HG02678 (cell line): Measurements from ENCODE around the gene PCDH1.

Experiments
- ATAC-seq: cut with Tn5 transposase; IDR thresholded peaks from one replicate; pipeline ENCODE4 v1.9.1; 2021; ENCODE audit warnings: mild to moderate bottlenecking, moderate library complexity; ENCODE audit not compliant: unreplicated experiment

Gene PCDH1

DNA sequence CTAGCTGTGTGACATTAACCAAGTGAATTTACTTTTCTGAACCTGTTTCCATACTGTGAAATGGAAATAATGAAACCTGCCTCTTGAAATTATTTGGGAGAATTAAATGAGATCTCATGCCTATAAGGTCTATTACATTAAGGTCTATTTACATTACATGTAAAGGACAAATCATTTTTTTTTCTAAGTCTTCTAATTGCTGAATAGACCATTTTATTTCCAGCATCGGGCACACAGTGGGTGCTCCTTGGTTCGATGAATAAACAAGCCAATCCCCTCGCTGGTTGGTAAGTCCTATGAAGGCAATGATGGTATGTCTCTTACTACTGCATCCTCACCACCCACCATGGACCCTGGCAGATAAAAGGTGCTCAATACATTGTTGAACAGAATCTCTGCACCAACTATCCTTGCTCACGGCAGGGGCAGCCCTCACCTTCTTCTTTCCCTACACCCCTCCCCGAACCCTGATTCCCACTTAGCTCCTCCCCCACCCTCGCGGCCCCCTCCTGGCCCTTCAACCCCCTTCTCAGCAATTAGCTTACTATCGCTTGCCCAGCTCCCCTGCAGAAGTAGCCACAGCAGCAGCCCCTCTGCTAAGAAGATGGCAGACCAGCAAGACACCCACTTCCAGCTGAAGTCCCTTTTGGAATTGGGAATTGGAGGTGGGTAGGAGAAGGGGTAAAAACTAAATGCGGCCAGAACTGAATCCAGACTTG, 3.0 kb downstream of the PCDH1 start:
- no peak for ATAC-seq

DNA sequence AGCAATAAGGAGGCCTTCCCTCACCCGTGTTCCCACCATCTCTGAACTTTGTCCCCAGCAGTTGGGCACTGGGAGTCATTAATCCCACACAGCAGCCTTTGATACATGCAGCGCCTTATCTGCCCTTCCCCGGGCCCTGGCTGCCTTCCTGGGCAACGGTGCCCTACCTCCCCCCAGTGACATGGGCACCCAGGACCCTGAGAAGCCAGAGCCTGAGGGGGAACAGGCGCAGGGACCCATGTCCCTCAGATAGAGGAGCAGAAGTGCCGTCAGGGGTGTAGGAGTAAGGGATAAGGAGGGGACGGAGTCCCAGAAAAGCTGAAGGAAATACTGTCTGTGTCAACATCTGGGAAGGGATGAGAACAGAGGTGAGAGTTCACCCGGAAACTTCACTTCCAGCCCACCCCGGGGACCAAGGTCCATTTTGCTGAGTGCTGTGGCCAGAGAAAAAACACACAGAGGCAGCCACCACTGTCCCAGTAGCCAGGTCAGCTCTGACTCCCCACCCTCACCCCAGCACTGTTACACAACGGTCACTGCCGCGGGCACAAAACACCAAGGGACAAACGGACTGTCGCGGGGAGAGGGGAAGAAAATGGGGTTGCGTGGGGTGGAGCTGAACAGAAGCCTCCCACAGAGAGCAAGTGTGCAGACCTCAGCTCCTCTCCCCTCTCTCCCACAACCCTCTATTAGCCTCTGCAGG, 3.8 kb downstream of the PCDH1 start:
- ATAC-seq, result no peak

DNA sequence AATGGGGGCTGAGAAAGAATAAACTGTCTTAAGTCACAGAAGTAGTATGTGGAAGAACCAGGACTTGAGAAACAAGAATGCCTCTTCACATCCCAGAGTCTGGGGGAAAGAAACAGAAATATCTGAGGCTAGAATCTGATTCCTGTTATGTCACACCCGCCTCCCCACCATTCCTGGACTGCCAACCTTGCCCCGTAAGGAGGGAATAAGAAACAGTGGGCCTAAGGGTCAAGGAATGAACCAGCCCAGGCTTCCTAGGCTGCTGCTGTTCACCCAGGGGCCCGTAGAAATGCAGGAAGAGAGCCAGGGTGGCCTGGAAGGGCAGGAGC, 4.3 kb downstream of the PCDH1 start:
- no peak for ATAC-seq

DNA sequence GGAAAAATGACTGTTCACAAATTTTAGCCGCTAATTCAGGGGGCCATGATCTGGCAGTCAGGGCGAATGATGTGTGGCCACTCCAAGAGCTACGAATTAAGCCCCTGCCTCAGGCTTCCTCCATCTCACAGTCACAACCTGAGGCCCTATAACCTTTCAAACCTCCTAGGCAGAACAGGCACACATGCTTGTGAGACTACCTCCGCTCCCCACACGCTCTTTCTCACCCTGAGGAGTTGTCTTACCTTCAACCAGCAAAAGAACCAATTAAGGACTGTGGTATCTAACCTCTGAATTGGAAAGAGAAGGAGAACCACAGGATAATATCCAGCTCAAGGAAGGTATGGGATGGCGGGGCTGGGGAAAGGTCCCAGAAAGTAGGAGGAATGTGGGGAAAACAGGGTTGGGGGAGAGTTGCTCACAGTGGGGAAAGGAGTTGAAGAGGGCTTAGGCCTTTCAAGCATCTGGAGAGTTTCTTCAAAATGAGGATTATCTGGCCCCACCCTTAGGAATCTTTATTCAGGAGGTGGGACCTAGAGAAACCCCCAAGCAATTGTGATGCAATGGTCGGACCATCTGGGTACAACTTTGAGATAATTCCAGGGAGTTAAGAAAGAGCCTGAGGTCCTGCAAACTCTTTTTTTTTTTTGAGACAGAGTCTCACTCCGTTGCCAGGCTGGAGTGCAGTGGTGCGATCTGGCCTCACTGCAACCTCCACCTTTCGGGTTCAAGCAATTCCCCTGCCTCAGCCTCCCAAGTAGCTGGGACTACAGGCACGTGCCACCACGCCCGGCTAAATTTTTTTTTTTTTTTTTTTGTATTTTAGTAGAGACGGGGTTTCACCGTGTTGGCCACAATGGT, 5.5 kb downstream of the PCDH1 start:
- ATAC-seq, result no peak

DNA sequence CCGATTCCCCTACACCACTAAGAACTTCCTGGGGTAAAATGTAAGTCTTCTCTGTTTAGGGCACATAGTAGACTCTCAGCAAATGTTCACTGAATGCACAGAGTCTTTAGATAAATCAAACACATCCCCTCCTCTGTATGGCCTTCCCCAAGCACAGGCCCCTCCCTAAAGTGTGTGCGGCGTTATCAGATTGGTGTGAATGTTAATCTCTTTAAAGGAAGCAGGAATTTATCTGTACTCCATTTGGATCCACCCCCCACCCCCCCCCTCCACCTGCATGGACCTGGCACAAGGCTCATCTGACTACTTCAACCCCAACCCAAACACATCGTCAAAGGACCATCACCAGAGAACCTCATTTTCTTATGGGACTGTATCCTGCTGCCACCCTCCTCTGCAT, 6.3 kb downstream of the PCDH1 start:
- ATAC-seq, result no peak

DNA sequence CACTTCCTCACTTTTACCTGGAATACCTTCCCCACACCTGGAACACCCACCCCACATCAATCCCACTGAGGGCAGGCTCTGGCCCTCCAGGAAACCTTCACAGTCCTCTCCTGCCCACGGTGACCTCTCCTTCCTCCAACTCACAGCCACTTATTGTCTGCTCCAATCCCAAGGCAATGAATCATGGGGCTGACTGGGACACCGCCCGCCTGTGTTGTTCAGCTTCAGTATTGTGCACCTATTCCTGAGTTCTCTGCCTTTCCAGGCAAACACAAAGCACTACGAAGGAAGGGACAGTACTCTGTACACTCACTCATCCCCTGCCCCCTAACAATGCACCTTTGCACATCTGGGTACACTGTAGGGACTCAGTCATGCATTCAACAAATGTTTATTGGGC, 7.3 kb downstream of the PCDH1 start:
- no peak for ATAC-seq

DNA sequence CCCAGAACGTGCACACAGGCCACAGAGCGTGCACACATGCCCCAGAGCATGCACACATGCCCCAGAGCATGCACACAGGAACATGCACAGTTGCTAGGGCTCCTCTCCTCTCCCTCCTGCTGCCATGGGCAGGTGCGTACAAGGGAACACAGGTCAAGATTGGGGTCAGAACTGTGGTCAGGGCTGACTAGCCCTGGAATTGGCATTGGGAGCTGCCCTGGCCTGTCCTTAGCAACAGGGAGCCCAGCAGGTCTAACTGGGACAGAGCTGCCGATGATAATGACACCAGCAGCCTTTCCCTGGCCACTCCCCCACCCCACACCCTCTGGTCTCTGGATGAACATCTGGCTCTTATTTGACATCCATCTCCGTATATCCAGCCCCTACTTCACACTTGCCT, 8.0 kb downstream of the PCDH1 start:
- no peak for ATAC-seq

DNA sequence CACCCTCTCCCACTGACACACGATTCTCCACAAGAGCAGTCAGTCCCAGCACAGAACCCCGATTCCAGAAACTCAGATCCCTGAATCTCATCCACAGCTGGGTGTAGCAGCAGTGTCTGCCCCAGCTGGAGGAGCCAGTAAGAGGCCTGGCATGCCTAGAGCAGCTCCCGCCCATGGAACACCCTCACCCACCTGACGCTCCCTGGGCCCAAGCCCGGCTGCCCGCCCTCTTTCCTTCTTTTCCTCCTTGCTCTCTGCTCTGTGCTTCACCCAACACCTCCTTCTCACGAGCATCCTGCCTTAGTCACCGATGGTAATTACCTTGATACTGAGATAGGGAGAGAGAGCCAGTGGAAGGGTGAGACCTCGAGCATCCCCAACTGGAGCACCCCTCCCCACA, 8.7 kb downstream of the PCDH1 start:
- no peak for ATAC-seq

DNA sequence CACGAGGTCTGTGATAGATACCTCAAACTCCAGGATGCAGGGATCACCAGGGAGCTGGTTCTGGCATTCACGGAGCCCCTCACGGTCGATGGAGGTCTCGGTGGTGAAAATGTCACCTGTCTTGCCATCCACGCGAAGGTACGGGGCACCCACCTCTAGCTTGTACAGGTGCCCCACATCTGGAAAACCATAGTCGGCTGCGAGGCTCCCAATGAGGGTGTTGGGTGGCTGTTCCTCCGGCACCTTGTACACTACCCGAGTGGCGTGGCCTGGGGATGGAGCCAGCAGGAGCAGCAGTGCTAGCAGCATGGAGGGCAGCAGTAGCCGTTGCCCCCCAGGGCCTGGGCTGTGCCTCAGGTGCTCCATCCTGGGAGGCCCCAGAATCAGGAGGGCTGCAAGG, 9.2 kb downstream of the PCDH1 start:
- no peak for ATAC-seq

DNA sequence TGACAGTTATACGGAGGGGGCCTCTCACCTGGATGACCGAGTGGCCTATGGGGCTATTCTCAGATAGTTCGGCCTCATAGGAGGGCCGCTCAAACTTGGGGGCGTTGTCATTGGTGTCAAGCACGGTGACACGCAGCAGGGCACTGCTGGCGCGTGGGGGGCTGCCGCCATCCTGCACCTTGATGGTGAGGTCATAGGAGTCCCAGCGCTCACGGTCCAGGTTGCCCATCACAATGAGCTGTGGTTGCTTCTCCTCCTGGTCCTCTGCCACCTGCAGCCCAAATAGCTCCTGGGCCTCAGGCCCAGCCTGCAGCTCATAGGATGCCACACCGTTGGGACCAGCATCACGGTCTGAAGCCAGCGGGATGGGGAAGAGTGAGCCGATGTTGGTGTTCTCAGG, 9.7 kb downstream of the PCDH1 start:
- no peak for ATAC-seq

DNA sequence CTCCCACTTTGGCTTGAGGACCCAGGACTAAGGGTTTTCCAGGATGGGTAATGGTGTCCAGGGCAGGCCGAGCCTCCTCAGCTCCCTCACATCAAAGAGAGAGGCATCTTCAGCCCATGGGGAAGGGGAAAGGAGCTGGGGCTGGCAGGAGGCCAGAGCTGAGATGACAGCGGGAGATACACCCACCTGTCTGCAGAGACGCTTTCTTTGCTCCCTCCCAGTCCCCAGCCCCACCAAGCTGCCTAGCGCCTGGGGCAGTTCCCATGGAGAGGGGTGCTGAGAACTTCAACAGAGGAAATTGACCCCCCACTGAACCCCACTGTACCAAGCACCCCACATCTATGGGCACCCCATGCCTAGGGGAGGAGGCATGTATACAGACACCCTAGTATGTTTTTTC, 10.6 kb downstream of the PCDH1 start:
- ATAC-seq, result no peak

DNA sequence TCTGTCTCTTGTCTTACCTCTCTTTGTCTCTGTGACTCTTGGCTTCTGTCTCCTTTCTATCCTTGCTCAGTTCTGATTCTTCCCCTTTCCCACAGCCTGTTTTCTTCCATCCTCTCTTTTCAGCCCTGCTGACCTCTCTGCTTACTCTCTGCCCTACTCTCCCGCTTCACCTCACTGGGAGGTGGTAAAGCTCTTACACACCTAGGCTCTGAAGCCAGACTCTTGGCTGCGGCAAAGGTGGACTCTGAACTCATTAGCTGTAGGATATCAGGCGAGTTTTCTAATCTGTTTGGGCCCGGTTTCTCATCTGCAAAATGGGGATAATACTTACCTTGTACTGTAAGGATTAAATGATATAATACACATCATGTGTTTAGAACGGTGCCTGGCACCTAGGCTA, 11.1 kb downstream of the PCDH1 start:
- ATAC-seq, result no peak

DNA sequence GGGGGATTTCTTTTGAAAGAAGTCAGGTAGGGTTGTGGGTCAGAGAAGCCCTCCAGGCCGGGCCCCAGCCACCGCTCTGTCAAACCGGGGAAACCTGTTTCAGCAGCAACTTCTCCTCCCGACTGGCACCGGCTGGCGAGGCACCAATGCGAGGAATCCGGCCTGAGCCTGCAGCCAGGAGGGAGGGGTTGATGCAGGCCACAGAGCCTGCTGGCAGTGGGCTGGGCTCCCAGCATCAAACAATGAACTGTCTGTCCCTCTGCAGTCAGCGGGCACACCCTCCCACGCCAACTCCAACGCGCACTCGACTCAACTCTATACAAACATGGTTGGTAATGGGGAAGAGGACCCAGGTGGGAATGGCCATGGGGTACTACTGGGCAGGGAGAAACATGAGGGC, 12.1 kb downstream of the PCDH1 start:
- no peak for ATAC-seq

DNA sequence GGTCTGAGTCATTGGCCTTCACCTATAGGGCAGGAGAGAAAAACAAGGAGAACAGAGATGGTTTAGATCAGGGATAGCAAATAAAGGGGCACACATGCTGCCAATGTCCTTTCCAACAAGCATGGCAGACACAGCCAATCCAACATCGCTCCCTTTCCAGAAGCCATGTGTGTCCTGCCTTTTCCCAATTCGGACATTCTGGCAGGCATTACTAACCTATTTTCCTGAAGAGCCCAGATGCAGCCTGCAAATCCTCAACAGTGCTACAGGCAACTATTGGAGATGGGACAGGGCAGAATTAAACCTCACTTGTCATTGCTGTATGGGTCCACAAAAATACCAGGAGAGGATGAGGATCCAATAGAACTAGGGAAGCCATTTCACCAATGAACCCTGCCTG, 12.8 kb downstream of the PCDH1 start:
- no peak for ATAC-seq

DNA sequence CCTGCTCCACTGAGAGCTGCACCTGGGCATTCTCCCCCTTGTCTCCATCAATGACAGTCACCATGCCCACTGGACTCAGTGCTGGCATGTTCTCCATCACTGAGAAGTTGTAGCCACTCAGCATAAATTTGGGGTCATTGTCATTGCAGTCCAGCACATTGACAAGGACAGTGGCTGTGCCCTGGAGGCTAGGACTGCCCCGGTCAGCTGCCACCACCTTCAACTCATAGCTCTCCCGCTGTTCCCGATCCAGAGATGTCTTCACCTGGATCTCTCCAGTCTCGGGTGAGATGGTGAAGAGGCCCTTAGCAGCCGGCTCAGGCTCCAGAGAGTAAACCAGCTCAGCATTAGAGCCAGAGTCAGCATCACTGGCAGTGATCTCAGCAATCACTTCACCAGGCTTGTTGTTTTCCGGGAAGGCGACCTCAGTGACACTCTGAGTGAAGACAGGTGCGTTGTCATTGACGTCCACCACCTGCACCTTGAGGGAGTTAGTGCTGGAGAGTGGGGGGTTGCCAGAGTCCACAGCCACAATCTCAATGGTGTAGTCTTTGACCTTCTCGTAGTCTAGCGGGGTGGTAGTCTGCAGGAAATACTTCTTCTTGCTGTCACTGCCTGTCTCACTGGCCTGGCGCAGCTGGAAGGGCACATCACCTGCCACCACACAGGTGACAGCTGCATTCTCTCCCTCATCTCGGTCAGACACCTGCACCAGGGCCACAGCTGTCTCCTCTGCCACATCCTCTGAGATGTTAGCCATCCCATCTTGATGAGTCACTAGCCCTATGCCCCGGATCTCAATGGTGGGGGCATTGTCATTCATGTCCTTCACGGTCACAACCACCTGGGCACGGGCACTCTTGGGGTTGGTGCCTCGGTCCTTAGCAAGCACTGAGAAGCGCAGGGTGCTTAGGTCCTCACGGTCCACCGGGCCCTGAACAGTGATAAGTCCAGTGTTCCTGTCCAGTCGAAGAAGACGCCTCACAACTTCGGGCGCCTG, 13.5 kb downstream of the PCDH1 start:
- no peak for ATAC-seq

DNA sequence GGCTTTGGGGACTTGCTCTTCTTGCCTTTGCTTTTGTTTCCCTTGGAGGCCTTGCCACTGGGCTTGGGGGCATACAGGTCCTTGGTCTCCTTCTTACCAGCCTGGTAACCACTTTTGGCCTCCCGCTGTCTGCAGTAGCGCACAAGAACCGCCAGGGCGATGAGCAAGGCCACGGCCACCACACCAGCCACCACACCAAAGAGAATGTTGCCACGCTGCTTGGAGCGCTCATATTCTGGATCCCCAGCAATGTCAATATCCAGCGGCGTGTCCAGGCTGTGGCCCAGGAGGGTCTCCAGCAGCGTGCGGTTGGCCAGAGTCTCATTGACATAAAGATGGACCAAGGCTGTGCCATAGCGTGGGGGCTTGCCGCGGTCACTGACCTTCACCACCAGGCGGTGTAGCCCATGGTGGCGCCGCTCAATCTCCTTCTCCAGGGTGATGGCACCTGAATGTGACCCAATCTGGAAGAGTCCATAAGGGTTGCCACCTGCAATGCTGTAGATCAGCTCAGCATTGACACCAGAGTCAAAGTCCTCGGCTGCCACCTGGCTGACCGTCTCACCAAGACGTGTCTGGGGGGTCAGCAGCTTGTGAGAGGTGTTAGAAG, 14.5 kb downstream of the PCDH1 start:
- ATAC-seq, result no peak

DNA sequence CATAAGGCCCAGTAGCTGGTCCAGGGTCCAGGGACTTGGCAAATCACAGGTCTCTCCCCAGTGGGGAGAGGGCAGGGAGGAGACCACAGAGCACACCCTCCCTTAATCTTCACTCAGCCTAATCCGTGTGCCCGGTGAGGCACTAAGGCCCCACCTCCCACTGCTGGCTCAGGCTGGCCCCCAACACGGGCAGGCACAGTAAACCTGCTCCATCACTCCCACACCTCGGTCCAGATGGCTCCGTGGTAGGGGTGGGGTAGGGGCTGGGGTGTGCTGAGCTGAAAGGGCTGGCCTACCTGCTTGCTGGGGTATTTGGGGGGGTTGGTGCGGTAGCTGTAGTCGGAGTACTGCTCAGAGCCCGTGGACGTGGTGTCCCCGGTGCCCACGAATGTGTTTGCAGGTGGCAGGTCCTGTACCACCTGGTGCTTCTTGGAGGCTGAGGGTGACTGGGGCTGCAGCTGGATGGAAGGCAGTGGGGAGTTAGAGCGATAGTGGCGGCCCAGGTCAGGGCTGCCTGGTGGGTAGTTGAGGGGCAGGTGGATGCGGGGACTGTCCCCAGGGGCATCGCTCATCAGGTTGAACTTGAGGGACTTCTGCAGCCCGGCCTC, 15.2 kb downstream of the PCDH1 start:
- ATAC-seq, result no peak

DNA sequence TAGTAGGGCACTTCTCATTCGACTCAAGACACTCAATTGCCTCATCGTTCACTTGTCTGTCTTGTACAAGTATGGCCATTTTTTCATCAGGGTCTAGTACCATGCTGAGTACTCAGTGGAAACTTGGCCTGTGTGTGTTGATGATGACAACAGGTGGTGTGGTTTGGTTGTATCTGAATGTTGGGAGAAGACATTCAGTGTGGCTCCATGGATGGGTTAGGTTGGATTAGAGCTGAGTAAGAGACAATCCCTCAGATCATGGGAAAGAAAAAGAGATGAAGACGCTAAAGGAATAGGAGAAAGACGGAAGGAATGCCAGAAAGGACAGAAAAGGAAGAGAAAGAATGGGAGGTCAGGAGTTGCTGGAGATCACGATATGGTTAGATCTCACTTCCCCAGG, 17.0 kb downstream of the PCDH1 start:
- ATAC-seq, result no peak

DNA sequence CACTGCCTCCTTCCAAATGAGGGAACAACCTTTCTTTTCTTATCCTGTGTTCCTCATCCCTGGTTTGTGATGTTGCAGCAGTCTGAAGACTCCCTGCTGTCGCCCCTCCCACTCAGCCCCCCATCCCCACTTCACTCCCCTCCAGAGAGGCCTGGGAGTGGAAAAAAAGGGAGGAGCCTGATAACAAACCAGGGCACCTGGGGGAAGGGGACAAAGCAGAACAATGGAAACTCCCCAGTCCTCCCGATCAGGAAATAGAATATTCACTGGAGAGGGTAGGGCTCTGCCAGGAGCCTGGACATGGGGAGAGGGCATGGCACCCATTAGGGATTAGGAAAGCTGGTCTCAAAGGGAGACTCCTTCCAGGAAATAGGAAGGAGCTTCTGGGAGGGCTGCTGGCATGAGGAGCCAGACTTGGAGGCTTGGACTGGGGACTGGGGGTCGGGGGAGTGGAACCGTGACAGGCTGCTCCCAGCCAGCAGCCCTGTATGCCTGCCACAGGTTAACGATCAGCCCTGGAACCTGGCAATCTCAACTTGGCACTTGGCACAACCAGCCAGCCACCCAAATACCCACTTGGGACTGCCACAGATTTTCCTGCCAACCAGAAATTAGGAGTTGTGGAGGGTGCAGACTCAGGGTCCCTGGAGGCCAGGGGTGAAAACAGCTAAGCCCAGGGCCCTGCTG, 20.0 kb downstream of the PCDH1 start:
- ATAC-seq, result no peak
